Astrocyte of the spinal cord (primary cell): Measurements from ENCODE around the gene PPP1R12B.
A peak's percentile ranks its signal among the peaks of the same experiment; 100 is the strongest.

Experiments used
- DNase-seq: peaks from one replicate; pipeline ENCODE4 v3.0.0; 2011; ENCODE audit warnings: low read depth, low spot score
- H3K4me3 ChIP-seq: 2 replicates; pipeline ENCODE4 v1.5.1; 2011; ENCODE audit warnings: low read depth, mild to moderate bottlenecking, low read length, moderate library complexity
- in situ Hi-C: cut with HindIII; loops from 2 replicates; pipeline ENCODE4 v1.10.0; 2017; ENCODE audit warnings: low sequenced_read_pairs
- TF ChIP-seq, protein P1 (sequence below): IDR thresholded peaks from 2 replicates; pipeline ENCODE4 v1.5.1; 2012; ENCODE audit warnings: low read depth, mild to moderate bottlenecking, low read length, inconsistent platforms

The PPP1R12B gene

DNA sequence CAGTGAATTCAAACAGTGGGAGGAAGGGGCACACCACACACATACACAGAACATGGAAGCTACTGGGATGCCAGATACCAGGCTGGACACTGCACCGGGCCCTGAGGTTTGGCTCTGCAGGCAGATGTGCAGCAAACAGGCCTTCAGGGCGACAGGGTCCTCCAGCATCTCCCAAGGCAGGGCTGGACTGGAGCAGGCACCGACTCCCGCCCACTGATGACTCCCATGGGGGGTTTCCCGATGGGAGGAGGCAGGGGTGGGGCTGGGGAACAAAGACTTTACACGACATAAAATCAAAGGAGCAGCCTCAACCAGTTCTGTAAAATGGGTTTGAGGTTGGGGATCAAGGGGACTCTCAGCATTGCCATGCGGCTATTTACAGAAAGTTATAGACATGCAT is 243.6 kb downstream of the PPP1R12B start:
- TF ChIP-seq, protein P1, sequence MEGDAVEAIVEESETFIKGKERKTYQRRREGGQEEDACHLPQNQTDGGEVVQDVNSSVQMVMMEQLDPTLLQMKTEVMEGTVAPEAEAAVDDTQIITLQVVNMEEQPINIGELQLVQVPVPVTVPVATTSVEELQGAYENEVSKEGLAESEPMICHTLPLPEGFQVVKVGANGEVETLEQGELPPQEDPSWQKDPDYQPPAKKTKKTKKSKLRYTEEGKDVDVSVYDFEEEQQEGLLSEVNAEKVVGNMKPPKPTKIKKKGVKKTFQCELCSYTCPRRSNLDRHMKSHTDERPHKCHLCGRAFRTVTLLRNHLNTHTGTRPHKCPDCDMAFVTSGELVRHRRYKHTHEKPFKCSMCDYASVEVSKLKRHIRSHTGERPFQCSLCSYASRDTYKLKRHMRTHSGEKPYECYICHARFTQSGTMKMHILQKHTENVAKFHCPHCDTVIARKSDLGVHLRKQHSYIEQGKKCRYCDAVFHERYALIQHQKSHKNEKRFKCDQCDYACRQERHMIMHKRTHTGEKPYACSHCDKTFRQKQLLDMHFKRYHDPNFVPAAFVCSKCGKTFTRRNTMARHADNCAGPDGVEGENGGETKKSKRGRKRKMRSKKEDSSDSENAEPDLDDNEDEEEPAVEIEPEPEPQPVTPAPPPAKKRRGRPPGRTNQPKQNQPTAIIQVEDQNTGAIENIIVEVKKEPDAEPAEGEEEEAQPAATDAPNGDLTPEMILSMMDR, result no peak
- no peak overlapping the region for H3K4me3 ChIP-seq
- in situ Hi-C loops, result no loop called here
- DNase-seq, result no peak

DNA sequence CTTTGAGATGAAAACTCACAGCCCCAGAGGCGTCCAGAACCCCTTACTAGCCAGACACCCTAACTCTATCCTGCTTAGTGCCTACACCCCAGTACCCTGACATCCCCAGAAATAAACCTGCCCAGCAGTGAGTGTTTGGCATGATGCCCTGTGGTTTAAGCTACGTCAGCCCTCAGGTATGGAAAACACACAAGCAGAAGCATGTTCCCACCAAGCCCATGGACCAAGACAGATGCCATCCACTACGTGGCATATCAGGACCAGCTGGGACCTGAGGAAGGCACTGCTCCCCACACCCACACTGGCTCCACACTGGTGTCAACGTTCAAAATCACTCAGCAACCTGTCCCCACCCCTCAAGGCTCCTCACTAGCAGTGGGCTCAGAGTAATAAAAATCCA is 245.3 kb downstream of the PPP1R12B start:
- in situ Hi-C loops, result no loop called here
- no peak overlapping the region for H3K4me3 ChIP-seq
- TF ChIP-seq, protein P1, result no peak
- DNase-seq, result peak; percentile 35

DNA sequence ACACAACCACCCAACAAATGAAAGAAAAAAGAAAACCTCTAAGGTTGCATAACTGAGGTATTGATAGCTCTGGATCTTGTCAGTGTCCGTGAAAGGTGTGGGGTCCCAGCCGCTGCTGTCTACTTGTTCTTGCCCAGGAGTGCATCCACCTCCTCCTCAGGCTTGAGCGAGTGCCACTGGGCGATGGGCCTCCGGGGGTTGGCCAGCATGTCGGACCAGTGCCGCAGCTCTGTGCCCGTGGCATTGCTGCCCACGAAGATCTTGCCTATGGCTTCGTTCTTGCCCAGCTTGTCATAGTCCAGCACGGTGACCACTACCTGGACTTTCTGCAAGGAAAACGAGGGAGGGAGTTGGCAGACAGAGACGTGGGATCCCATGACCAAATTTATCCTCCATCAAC is 248.1 kb downstream of the PPP1R12B start:
- H3K4me3 ChIP-seq, result no peak overlapping the region
- in situ Hi-C loops, result no loop called here
- TF ChIP-seq, protein P1, result no peak
- no peak for DNase-seq

DNA sequence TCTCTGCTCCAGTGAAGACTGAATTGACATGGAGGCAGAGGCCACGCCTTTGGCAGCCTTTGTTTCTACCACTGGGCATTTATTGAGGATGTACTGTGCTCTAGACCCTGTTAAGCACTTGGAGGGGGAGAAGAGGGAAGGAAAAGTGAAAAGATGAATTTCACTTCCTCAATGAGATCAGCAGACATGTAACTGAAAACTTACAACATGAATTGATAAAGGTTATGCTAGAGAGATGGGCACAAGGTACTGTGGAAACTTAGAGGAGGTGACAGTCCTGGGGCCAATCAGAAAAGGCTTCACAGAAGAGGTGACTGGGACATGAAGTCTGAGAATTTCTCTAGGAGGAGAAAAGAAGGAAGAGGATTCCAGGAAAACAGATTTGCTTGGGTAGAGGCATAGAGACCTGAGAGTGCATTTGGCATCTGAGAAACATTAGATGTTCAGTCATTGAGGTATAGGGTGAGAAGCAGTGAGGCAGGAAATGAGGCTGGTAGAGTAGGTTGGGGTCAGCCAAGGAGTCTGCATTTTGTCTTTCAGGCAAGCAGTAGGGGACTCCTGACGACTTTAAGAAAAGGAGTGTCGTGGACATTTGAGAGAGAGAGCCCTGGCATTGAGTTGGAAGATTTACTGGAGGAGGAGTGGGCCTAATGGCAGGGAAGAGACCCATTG is 248.7 kb downstream of the PPP1R12B start:
- TF ChIP-seq, protein P1, result no peak
- no peak for DNase-seq
- in situ Hi-C loops, result no loop called here
- no peak overlapping the region for H3K4me3 ChIP-seq

DNA sequence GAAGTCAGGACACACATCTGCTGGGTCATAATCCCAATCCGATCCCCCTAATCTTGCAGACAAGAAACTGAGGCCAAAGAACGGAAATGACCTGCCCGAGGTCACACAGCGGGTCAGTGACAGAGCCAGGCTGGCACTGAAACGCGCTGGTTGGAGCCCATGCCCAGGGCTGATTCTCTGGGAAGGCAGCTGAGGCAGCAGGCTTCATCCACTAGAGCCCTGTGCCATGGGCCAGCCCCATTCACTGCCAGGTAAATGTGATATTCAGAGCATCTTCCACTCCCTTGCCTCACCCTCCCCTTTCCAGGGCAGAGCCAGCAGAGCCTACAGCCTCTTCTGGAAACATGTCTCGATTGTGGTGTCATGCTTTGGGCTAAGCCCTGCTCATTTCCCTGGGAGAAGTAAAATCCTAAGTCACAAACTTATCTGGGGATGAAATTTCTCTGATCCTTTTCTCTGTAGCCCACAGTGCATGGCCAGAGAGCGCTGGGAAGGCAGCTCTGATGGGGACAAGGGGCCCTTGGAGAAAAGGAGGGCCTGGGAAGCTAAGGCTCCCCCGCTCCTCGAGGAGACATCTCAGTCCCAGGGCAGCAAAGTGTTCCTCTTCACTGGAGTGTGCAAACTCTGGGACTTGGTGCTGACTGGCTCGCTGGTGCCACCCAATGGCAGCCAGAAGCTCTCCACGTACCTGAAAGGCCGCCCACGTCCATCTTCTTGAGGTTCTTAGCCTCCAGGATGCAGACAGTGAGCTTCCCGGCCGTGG is 251.4 kb downstream of the PPP1R12B start:
- TF ChIP-seq, protein P1, result peak; percentile 93
- H3K4me3 ChIP-seq, result no peak overlapping the region
- in situ Hi-C loops, result no loop called here
- DNase-seq, result peak; percentile 79

DNA sequence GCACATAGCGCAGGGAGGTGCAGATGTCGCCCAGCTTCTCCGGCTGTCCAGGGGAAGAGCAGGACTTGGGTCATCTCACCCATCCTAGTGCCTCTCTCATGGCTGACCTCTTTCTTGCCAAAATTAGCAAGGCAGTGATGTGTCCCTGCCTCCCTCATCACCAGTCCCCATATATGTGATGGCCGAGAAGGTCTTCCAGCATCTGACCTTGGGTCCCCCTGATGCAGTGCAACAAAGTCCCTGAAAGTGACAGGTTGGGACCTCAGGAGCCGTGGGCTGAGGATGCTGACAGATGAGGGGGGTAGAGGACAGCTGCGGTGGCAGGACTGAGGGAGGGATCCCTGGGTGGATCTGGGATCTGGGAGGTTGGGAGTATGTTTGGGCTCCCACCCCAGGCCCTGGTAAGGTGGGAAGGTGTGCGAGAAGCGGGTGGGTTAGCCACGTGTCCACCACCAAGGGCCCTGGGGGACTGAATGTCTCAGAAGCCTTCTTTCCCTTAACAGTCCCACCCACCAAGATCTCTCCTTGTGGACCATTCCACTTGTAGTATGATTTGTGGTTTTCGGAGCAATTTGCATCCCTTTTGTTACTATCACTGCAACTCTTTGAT is 252.0 kb downstream of the PPP1R12B start:
- TF ChIP-seq, protein P1, result no peak
- in situ Hi-C loops, result no loop called here
- H3K4me3 ChIP-seq, result no peak overlapping the region
- no peak for DNase-seq
